ENCODE data around the gene MSI2. TPM values are rescaled to one million over a fixed set of nuclear protein-coding genes. Genes with fewer than 3 reads are reported as not detected.
A peak's percentile ranks its signal among the peaks of the same experiment; 100 is the strongest.
"Not testable (repeated sequence)": the region's sequence is repeated elsewhere in the genome, so short reads cannot be mapped to it uniquely, and the experiment has no call there.

Gene MSI2
- total RNA-seq, 1 experiment from 2014 or later, result 85.2 TPM

DNA sequence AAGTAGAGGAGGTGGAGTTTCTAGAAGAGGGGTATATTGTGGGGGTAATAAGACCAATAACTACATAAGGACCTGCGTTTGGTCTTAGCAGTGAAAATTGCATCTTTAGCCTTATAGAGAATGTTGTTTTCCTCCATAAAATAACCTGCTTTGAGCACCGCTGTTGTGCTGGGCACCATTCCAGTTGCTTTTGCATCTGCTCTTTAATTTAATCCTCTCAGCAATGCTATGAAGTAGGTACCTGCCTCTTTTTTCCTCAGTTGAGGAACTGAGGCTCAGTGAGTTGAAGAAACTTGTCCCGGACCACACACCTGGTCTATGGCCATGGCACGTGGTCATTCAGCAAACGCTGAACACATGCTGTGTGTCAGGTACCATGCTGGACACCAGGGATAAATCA lies 238.1 kb downstream of the MSI2 start:
- in situ Hi-C loops (cut with HindIII; ENCODE audit: low pct_unique_long_range_greater_than_20kb, low sequenced_read_pairs), result no loop called here

GRCh38 chr17:57495771-57496170 lies 239.4 kb downstream of the MSI2 start:
- DNase-seq (ENCODE audit: low read depth, low spot score), result no peak
- in situ Hi-C loops (cut with HindIII; ENCODE audit: low pct_unique_long_range_greater_than_20kb, low sequenced_read_pairs), result no loop called here

More for the DNA sequence above, 238.1 kb downstream of the MSI2 start:
- no peak for DNase-seq (ENCODE audit: low read depth, low spot score)

DNA sequence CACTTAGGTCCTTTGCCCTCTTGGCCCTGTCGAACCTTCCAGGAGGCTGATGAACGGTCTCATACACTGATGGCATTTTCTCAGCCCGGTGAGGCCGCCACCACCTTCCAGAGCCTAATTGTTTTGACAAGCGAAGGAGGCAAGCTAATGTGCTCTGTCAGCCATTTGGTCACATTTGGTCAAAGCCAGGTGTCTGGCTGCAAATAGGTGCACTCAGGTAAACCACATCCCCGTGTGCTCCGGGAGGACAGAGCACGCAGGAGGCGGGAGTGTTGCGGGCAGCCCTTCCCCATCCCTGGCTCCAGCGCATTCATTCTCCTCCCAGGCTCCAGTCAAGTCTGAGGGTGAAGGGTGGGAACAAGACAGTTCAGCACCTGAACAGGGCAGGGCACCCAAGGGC lies 240.1 kb downstream of the MSI2 start:
- DNase-seq (ENCODE audit: low read depth, low spot score), result no peak
- in situ Hi-C loops (cut with HindIII; ENCODE audit: low pct_unique_long_range_greater_than_20kb, low sequenced_read_pairs), result no loop called here

DNA sequence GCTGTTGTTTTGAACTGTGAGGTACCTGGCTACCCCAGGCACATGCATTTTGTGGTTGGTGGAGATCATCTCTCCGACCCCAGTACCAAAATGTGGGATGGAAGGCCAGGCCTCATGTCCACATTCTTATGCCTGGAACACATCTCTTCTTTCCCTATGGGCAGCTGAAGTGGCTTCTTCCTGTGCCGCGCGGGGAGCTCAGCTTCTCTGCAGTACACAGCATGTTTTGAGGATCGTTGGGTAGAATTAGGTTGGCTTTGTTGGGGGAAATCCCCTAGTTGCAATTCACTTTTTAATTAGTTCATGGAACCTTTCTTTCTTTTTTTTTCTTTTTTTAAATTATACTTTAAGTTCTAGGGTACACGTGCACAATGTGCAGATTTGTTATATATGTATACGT lies 242.1 kb downstream of the MSI2 start:
- no peak for DNase-seq (ENCODE audit: low read depth, low spot score)
- in situ Hi-C loops (cut with HindIII; ENCODE audit: low pct_unique_long_range_greater_than_20kb, low sequenced_read_pairs), result no loop called here

GRCh38 chr17:57499221-57499620 lies 242.9 kb downstream of the MSI2 start:
- in situ Hi-C loops (cut with HindIII; ENCODE audit: low pct_unique_long_range_greater_than_20kb, low sequenced_read_pairs); DNase-seq (ENCODE audit: low read depth, low spot score): not testable (repeated sequence)

DNA sequence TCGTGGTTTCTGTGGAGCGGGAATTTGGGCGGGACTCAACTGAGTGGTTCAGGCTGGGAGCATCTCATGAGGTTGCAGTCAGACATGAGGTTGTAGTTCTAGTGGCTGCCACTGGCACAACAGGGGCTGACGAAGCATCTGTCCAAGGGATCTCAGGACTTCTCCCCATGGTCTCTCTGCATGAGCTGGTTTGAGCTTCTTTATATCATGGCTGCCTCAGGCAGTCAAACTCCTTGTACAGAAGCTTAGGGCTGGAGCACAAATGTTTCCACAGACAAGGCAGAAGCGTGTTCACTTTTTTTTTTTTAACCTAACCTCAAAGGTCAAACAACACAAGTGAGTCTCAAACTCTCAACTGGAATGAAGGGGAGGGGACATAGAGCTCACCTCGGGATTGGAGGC lies 243.3 kb downstream of the MSI2 start:
- DNase-seq (ENCODE audit: low read depth, low spot score), result peak; percentile 37
- in situ Hi-C loops (cut with HindIII; ENCODE audit: low pct_unique_long_range_greater_than_20kb, low sequenced_read_pairs), result no loop called here

DNA sequence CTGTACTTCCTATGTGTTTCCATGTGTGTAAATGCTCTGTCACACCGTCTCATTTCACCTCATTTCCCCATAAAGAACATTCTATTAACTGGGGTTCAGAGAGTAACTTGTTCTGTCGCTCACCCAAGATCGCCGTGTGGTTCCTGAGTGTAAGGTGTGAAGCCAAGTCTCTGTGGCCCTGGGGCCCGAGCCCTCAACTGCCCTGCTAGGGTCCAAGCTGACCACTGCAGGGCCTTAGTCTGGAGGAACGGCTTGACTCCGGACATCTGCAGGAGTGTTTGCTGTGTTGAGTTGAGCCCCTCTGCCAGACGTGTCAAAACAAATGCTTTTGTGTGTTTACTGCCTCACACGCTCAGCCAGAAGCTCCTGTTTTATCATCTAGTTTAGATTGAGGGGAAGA lies 244.7 kb downstream of the MSI2 start:
- in situ Hi-C loops (cut with HindIII; ENCODE audit: low pct_unique_long_range_greater_than_20kb, low sequenced_read_pairs), result no loop called here
- DNase-seq (ENCODE audit: low read depth, low spot score), result no peak

- in situ Hi-C loops (cut with HindIII; ENCODE audit: low pct_unique_long_range_greater_than_20kb, low sequenced_read_pairs), result no loop called here
These were observed 245.7 kb downstream of the MSI2 start for GRCh38 chr17:57502022-57502421.

DNA sequence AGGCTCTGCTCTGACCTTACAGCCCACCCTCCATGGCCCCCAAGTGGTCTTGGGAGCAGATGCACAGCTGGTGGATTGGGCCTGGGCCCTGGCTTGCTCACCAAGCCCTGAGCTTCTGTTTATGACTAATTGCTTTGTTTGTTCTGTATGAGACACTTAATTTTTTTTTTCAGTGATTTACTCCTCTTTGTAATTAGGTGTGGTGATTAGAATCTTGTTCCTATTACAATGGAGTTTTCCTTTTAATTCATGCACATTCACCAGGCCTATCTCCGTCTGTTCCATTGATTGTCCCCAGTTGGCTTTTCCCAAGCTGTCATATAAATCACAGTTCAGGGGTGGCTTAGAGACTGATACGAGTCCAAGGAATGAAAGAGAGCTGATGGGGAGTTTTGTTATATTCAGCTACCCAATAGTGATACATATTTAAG lies 246.5 kb downstream of the MSI2 start:
- in situ Hi-C loops (cut with HindIII; ENCODE audit: low pct_unique_long_range_greater_than_20kb, low sequenced_read_pairs), result no loop called here
- no peak for DNase-seq (ENCODE audit: low read depth, low spot score)

More at GRCh38 chr17:57502022-57502421, 245.7 kb downstream of the MSI2 start:
- no peak for DNase-seq (ENCODE audit: low read depth, low spot score)

- DNase-seq (ENCODE audit: low read depth, low spot score), result no peak
These were observed 247.9 kb downstream of the MSI2 start for GRCh38 chr17:57504208-57504607.

DNA sequence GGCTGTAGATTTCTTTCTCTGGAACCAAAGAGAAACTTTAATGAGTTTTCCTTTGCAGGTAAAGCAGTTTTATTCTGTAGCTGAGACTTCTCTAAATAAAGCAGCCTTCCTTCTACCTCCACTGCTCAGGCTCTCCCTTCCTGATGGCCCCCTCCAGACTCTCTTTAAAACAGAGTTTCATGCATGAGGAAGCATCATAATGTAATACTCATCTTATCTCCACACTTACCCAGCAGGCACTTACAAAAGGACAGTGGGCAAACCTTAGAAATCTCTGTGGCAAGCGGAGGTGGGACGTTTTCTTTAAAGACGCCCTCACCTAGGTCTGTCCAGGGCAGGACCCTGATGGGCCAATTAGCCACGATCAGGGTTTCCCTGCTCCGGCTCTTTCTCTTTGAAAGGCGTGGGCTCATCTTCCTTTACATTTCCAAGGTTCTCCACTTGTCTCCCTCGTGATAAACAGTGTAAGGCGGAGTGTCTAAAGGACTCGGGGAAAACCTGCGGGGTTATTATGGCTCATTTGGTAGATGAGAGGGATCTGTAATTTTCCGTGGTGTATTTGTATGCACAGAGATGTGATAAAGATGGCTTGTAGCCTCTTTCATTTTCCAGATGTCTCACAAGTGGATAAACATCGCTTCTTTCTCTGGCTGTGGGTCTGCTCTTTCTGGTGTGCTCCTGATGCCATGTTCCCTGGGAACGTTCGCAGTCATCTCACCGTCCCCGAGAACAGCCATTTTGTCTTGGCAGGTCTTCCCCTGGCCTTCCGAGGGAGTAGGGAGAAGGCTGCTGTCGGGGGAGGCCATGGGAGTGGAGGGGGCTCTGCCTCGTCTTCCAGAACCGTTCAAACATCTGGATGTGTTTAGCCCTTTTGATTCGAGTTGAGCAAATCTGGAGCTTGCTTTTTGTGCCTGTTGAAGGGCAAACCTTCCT lies 249.8 kb downstream of the MSI2 start:
- DNase-seq (ENCODE audit: low read depth, low spot score), result no peak
- in situ Hi-C loops (cut with HindIII; ENCODE audit: low pct_unique_long_range_greater_than_20kb, low sequenced_read_pairs), result no loop called here

More at GRCh38 chr17:57504208-57504607, 247.9 kb downstream of the MSI2 start:
- in situ Hi-C loops (cut with HindIII; ENCODE audit: low pct_unique_long_range_greater_than_20kb, low sequenced_read_pairs), result no loop called here

DNA sequence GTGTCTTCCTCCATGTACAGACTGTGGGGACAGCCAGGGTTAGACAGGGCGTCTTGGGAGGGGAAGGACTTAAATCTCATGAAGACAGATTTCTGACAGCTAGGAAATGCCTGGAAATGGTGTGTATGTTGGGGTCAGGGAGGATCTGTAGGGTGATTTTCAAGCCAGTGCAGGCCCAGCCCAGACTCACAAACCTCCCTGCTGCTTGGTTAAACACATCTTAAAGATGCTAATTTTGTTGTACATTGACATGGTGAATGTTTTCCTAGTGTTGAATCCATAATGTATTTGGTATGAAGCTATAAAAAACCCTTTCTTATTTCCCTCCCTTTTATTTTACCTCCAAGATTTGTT lies 250.4 kb downstream of the MSI2 start:
- in situ Hi-C loops (cut with HindIII; ENCODE audit: low pct_unique_long_range_greater_than_20kb, low sequenced_read_pairs), result no loop called here
- DNase-seq (ENCODE audit: low read depth, low spot score), result no peak

DNA sequence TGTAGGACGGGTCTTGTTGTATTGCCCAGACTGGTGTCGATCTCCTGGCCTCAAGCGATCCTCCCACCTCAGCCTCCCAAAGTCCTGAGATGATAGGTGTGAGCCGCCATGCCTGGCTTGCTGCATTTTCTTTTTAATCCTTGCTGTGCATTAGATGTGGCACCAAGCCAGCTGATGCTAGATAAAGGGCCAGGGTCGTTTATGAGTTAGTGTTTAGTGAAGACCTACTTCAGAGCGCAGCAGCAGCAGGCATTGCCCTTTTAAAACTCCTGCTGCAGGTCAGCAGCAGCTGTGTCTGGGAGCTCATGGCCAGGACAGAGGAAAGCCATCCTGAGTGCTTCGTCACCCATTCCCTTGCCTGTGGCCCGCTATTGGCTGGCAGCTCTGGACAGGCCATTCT lies 251.5 kb downstream of the MSI2 start:
- in situ Hi-C loops (cut with HindIII; ENCODE audit: low pct_unique_long_range_greater_than_20kb, low sequenced_read_pairs), result no loop called here

DNA sequence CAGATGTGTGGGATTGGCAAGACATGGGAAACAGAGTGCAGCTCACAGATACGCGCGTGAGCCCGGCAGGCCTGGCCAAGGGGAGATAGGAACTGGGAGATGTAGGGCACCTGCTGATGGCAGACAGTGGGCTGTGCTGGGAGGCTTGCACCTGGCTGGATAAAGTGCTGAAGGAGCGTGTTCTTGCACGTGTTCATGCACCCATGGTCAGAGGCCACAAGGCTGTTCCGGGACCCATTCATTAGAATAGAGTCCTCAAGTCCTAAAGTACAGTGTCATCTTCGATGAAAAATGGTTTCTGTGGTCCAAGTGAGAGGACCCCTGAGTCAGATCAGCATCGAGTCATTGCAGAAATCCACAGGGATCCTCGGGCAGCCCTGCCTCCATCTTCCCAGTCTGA lies 252.3 kb downstream of the MSI2 start:
- in situ Hi-C loops (cut with HindIII; ENCODE audit: low pct_unique_long_range_greater_than_20kb, low sequenced_read_pairs), result no loop called here
- DNase-seq (ENCODE audit: low read depth, low spot score), result no peak

More for the DNA sequence above, 251.5 kb downstream of the MSI2 start:
- no peak for DNase-seq (ENCODE audit: low read depth, low spot score)

GRCh38 chr17:57511475-57512123 lies 255.3 kb downstream of the MSI2 start:
- in situ Hi-C loops (cut with HindIII; ENCODE audit: low pct_unique_long_range_greater_than_20kb, low sequenced_read_pairs), result no loop called here
- DNase-seq (ENCODE audit: low read depth, low spot score), result no peak

- in situ Hi-C loops (cut with HindIII; ENCODE audit: low pct_unique_long_range_greater_than_20kb, low sequenced_read_pairs), result no loop called here
These were observed 255.9 kb downstream of the MSI2 start for GRCh38 chr17:57512258-57512657.

DNA sequence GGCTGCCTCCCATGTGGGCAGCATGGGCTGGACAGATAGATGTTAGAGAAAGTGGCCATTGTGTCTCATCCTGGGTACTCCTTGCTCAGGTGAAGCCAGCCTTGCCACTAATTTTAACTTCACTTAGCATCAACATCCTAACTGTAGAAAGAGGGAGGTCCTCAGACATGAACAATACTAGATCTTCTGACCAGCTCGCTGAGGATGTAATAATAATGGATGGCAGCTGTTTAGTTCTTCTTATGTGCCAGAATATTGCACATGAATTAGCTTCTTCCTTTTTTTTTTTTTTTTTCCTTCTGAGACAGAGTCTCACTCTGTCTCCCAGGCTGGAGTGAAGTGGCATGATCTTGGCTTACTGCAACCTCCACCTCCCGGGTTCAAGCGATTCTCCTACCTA lies 256.4 kb downstream of the MSI2 start:
- no peak for DNase-seq (ENCODE audit: low read depth, low spot score)
- in situ Hi-C loops (cut with HindIII; ENCODE audit: low pct_unique_long_range_greater_than_20kb, low sequenced_read_pairs), result no loop called here

More at GRCh38 chr17:57512258-57512657, 255.9 kb downstream of the MSI2 start:
- no peak for DNase-seq (ENCODE audit: low read depth, low spot score)

- DNase-seq (ENCODE audit: low read depth, low spot score), result no peak
- in situ Hi-C loops (cut with HindIII; ENCODE audit: low pct_unique_long_range_greater_than_20kb, low sequenced_read_pairs), result no loop called here
These were observed 257.2 kb downstream of the MSI2 start for GRCh38 chr17:57513569-57513968.

GRCh38 chr17:57514614-57515013 lies 258.3 kb downstream of the MSI2 start:
- in situ Hi-C loops (cut with HindIII; ENCODE audit: low pct_unique_long_range_greater_than_20kb, low sequenced_read_pairs), result no loop called here
- DNase-seq (ENCODE audit: low read depth, low spot score), result no peak

All from SK-MEL-5 (cell line).